Activated gamma-delta T cell treated with anti-CD3 and anti-CD28 coated beads, Interleukin-2, amount 50 U/mL, for 16 hours (primary cell): ENCODE measurements around the gene VENTX.

Source experiments
- DNase-seq: peaks from one replicate; pipeline ENCODE4 v3.0.0-alpha.2; 2020; ENCODE audit warnings: low read depth

VENTX gene

DNA sequence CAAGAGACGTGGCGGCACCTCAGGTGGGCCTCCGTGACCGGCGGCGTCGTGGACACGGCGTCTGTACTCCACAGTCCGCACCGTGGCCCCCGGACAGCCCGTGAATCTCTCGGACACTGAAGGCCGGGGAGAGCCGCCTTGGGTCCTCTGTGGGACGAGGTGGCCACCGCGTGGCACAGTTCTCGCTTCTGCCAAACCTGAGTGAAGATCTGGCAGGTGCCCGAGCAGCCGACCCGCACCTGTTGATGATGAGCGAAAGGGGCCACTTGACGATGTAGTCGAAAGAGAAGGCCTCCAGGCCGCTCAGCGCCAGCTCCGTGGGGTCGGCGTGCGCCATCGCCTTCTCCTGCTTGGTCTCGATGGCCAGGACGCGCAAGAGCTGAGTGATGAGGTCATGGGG is 47.6 kb downstream of the VENTX start:
- DNase-seq = no peak

DNA sequence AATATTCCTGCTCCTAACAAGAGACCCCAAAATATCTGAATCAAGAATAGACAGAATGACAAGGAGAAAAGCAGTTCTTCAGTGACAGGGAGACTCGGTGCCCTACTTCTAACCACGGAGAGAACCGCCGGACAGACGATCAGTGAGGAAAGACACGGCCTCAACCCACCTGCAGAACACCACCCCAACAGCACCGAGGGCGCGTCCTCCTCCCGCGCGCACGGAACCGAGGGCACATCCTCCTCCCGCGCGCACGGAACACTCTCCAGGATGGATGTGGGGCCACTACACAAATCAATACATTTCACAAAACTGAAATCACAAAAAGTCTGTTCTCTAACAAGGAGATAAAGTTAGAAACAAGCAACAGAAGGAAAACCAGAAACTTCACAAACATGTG is 48.7 kb downstream of the VENTX start:
- DNase-seq = no peak

DNA sequence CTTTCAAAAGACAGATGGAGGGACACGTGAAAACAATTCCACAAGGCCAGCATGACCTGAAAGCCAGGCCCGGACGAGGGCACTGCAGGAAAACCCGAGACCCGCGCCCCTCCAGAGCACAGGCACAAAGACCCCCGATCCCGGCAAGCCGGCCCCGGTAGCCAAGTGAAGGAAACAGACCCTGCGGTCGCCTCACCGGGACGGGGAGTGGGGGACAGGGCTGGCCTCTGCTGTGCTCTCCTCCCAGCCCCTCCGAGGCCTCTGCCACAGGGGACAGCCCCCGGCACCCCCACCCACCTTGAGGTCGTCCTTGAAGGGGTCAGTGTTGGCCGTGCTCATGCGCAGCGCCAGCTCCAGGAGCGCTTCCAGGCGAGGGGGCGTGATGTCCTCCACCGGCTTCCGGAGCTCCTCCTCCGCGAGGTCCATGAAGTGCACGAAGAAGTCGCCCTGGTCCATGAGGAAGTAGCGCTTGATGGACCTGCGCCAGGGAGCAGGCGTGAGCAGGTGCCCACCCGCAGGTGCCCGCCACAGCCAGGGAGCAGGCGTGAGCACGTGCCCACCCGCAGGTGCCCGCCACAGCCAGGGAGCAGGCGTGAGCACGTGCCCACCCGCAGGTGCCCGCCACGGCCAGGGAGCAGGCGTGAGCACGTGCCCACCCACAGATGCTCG is 50.3 kb downstream of the VENTX start:
- no peak for DNase-seq

DNA sequence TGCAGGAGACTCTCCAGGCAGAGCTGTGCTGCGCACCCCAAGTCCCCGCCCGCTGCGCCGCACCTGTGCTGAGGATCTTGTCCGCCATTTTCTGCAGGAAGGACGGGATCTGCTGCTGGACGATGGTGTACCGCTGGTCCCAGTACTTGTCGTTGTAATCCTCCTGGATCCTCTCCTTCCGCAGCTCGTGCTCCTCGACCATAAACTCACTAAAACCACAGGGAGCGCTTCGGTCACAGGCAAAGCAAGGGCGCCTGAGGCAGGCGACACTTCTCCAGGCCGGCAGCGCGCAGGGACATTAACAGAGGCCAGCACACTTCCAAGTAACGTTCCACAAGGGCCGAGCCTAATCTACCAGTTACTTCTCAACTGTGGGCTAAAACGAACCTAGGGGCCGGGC is 52.1 kb downstream of the VENTX start:
- DNase-seq = no peak
